HEK293T (cell line): ENCODE data around the gene CREB3L4.

Experiments
- ARNT ChIP-seq: fragments of 450-650 bp; IDR thresholded peaks from 2 replicates; pipeline ENCODE4 v1.6.1; 2017; ENCODE audit warnings: mild to moderate bottlenecking
- BHLHE40 ChIP-seq: fragments of 450-650 bp; IDR thresholded peaks from 2 replicates; pipeline ENCODE4 v1.6.1; 2016; ENCODE audit warnings: mild to moderate bottlenecking, moderate library complexity, borderline replicate concordance
- ELF4 ChIP-seq: fragments of 450-650 bp; IDR thresholded peaks from 2 replicates; pipeline ENCODE4 v1.6.1; 2017; ENCODE audit warnings: antibody characterized with exemption
- FOXK2 ChIP-seq: fragments of 450-650 bp; IDR thresholded peaks from 2 replicates; pipeline ENCODE4 v1.6.1; 2016; ENCODE audit warnings: mild to moderate bottlenecking
- FOXM1 ChIP-seq: fragments of 450-650 bp; IDR thresholded peaks from 2 replicates; pipeline ENCODE4 v1.6.1; 2017; ENCODE audit warnings: mild to moderate bottlenecking, borderline replicate concordance
- HDGF ChIP-seq: fragments of 450-650 bp; IDR thresholded peaks from 2 replicates; pipeline ENCODE4 v1.6.1; 2017; ENCODE audit warnings: antibody characterized with exemption, borderline replicate concordance
- L3MBTL2 ChIP-seq: fragments of 450-650 bp; conservative IDR thresholded peaks from 2 replicates; pipeline ENCODE4 v1.6.1; 2016; ENCODE audit warnings: mild to moderate bottlenecking
- LEF1 ChIP-seq: fragments of 450-650 bp; IDR thresholded peaks from 2 replicates; pipeline ENCODE4 v1.6.1; 2017; ENCODE audit warnings: mild to moderate bottlenecking, borderline replicate concordance
- PKNOX1 ChIP-seq: fragments of 450-650 bp; IDR thresholded peaks from 2 replicates; pipeline ENCODE4 v1.6.1; 2016
- SP1 ChIP-seq: fragments of 450-650 bp; IDR thresholded peaks from 2 replicates; pipeline ENCODE4 v1.6.1; 2017
- SUZ12 ChIP-seq: fragments of 450-650 bp; IDR thresholded peaks from 2 replicates; pipeline ENCODE4 v1.6.1; 2016; ENCODE audit warnings: mild to moderate bottlenecking
- TARDBP ChIP-seq: fragments of 450-650 bp; IDR thresholded peaks from 2 replicates; pipeline ENCODE4 v1.6.1; 2016

GRCh38 chr1:153933955-153934354, 33.7 kb upstream of the CREB3L4 start:
- TF ChIP-seq ELF4 (no peak), SUZ12 (no peak), SP1 (no peak), HDGF (no peak), BHLHE40 (no peak), LEF1 (no peak), PKNOX1 (no peak), FOXK2 (no peak), L3MBTL2 (no peak), TARDBP (no peak), ARNT (no peak), FOXM1 (no peak)
